NCI-H2171 (cell line): ENCODE measurements around the gene PFKFB2.
A peak's percentile ranks its signal among the peaks of the same experiment; 100 is the strongest.

Source experiments
- DNase-seq: peaks from one replicate; lab custom pipeline; 2025; lab: John Stamatoyannopoulos, UW

Gene PFKFB2

GRCh38 chr1:207021876-207022596 lies 31.0 kb upstream of the PFKFB2 start:
- no peak for DNase-seq

GRCh38 chr1:207022996-207023679 lies 29.9 kb upstream of the PFKFB2 start:
- no peak for DNase-seq

GRCh38 chr1:207024202-207025145 lies 28.6 kb upstream of the PFKFB2 start:
- DNase-seq, result no peak

GRCh38 chr1:207025146-207025880 lies 27.8 kb upstream of the PFKFB2 start:
- DNase-seq, result no peak

GRCh38 chr1:207026104-207026534 lies 27.0 kb upstream of the PFKFB2 start:
- no peak for DNase-seq

- DNase-seq, result no peak
Measured at GRCh38 chr1:207027206-207027777, 25.8 kb upstream of the PFKFB2 start.

- DNase-seq, result no peak
Measured at GRCh38 chr1:207027921-207028320, 25.2 kb upstream of the PFKFB2 start.

- DNase-seq, result no peak
Measured at GRCh38 chr1:207028884-207029650, 24.0 kb upstream of the PFKFB2 start.

- DNase-seq, result no peak
Measured at GRCh38 chr1:207029701-207030521, 23.2 kb upstream of the PFKFB2 start.

GRCh38 chr1:207030522-207031009 lies 22.5 kb upstream of the PFKFB2 start:
- DNase-seq, result no peak

GRCh38 chr1:207031016-207031415 lies 22.1 kb upstream of the PFKFB2 start:
- no peak for DNase-seq

- DNase-seq, result no peak
Measured at GRCh38 chr1:207031632-207032264, 21.3 kb upstream of the PFKFB2 start.

- peak; percentile 6 for DNase-seq
Measured at GRCh38 chr1:207032528-207033017, 20.5 kb upstream of the PFKFB2 start, which contains the start of gene C1orf116. C1orf116 (minus strand) TSS chr1:207032756; CDS start chr1:207027598, 5,158 bp downstream.

- no peak for DNase-seq
Measured at GRCh38 chr1:207033302-207033701, 19.8 kb upstream of the PFKFB2 start.

GRCh38 chr1:207034208-207034607 lies 18.9 kb upstream of the PFKFB2 start:
- no peak for DNase-seq

GRCh38 chr1:207034998-207035397 lies 18.1 kb upstream of the PFKFB2 start:
- DNase-seq, result no peak

GRCh38 chr1:207035877-207036551 lies 17.1 kb upstream of the PFKFB2 start:
- DNase-seq, result no peak

GRCh38 chr1:207036865-207037264 lies 16.2 kb upstream of the PFKFB2 start:
- no peak for DNase-seq
